ENCODE results near the gene ACSS1.

The ACSS1 gene

DNA sequence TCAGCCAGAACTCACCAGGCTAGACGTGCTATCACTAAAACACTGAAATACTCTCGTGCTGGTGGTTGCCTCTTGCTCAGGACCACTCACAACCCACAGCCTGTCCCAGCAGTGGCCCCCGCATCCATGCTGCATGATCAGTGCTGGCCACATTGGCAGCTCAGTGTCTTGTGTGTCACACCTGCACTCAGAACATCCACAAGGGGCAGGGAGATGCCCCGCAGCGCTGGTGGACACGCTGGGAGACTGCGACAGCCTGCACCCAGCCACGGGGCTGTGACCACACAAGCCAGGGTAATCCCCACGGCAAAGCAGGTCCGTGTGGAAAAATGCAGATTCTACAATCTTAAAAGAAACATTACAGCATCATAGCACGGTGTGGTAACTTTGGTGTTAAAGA, 41.5 kb downstream of the ACSS1 start:
- TF ChIP-seq, protein P1, sequence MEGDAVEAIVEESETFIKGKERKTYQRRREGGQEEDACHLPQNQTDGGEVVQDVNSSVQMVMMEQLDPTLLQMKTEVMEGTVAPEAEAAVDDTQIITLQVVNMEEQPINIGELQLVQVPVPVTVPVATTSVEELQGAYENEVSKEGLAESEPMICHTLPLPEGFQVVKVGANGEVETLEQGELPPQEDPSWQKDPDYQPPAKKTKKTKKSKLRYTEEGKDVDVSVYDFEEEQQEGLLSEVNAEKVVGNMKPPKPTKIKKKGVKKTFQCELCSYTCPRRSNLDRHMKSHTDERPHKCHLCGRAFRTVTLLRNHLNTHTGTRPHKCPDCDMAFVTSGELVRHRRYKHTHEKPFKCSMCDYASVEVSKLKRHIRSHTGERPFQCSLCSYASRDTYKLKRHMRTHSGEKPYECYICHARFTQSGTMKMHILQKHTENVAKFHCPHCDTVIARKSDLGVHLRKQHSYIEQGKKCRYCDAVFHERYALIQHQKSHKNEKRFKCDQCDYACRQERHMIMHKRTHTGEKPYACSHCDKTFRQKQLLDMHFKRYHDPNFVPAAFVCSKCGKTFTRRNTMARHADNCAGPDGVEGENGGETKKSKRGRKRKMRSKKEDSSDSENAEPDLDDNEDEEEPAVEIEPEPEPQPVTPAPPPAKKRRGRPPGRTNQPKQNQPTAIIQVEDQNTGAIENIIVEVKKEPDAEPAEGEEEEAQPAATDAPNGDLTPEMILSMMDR (IDR thresholded peaks at IDR 0.05; ENCODE audit: insufficient read depth, low read length, missing control alignments), result no peak
- DNase-seq (ENCODE audit: low read depth, low spot score), result no peak
- CTCF ChIA-PET, result interaction anchor here (1.3 kb wide), 1 partner anchor 22 kb away, joined by 5 read pairs; no protein-coding TSS in a partner anchor
- no peak overlapping the region for H3K4me3 ChIP-seq (ENCODE audit: low read depth, low read length)
- POLR2A ChIA-PET, result no interaction called here

DNA sequence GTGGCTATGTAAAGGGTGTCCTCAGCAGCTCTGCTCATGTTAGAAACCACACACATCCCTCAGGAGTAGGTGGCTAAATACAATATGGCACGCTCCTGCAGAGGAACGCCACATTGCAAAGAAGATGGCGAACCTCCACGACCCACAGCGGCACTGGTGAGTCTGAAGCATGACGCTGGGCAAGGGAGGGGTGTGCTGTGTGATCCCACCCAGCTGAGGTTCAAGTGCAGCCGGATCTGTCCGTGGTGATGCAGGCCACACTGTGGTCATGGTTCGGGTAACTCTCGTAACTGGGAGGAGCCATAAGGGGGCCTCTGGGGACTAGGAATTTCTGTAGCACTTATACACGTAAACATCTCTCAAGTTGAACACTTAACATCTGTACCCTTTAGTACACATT, 42.0 kb downstream of the ACSS1 start:
- DNase-seq (ENCODE audit: low read depth, low spot score), result no peak
- ChIA-PET POLR2A (no interaction called here), CTCF (interaction anchor here (1.3 kb wide), 1 partner anchor 22 kb away, joined by 5 read pairs; no protein-coding TSS in a partner anchor)
- TF ChIP-seq, protein P1 (IDR thresholded peaks at IDR 0.05; ENCODE audit: insufficient read depth, low read length, missing control alignments), result no peak
- no peak overlapping the region for H3K4me3 ChIP-seq (ENCODE audit: low read depth, low read length)

DNA sequence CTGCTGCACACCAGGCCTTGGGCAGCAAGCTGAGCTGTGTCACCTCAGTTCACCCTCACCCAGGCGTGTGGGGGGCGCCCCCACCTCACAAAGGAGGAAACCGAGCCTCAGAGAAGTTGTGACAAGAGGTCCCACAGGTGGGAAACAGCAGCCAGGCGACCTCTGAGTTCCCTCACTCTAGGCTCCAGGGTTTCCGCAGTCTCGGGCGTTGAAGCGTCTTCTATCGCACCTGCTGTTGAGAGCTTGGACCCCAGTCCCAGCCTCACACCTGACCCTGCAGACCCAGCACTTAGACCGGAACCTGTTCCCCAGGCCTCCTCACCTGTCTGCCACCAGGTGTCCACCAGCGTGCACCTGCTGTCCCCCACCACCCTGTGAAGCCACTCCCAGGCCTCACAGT, 43.1 kb downstream of the ACSS1 start:
- TF ChIP-seq, protein P1 (IDR thresholded peaks at IDR 0.05; ENCODE audit: insufficient read depth, low read length, missing control alignments), result no peak
- no peak for DNase-seq (ENCODE audit: low read depth, low spot score)
- no peak overlapping the region for H3K4me3 ChIP-seq (ENCODE audit: low read depth, low read length)
- ChIA-PET POLR2A (no interaction called here), CTCF (interaction anchor here (1.3 to 1.4 kb wide), 2 partner anchors 9 to 21 kb away, joined by 3 to 4 read pairs; no protein-coding TSS in a partner anchor)

DNA sequence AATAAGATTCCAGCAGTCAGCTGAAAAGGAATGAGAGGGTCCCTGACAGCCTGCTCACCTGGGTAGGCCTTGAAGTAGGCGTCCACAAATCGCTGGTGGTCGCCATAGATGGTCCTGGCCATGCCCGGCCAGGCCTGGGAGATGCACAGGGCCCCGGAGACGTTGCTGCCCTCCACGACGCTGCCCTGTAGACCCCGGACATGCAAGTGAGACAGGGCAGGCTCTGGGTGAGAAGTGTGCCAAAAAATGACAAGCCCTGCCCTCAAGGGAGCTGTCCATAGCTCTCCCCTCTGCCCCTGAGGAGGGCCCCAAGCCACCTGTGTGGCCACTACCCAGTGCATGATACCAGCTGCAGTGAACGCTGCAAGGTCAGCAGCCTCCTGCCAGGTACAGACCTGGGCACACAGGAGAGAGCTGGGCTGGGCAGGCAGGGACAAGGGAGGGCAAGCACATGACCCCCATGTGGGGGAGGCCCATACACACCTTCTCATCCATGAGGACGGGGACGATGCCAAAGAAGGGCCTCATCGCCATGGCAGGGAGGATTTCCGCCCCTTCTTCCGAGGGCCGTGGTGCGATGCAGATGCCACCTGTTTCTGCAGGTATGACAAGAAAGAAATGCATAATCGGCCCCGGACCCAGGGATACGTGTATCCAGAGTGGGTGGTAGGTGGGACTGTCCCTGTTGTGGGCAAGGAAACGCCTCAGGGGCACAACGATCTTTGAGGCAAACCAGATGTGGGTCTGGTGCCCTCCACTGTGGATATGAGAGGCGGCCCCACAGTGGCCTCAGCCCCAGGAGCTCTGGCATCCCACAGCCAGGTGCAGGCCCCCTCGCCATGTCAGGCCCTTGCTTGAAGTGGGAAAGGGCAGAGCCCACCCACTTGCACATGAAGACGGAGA, 44.2 kb downstream of the ACSS1 start:
- TF ChIP-seq, protein P1 (IDR thresholded peaks at IDR 0.05; ENCODE audit: insufficient read depth, low read length, missing control alignments), result no peak
- CTCF ChIA-PET, result interaction anchor here (1.3 to 1.4 kb wide), 2 partner anchors 10 to 20 kb away, joined by 3 to 4 read pairs; no protein-coding TSS in a partner anchor
- no peak for DNase-seq (ENCODE audit: low read depth, low spot score)
- POLR2A ChIA-PET, result no interaction called here
- no peak overlapping the region for H3K4me3 ChIP-seq (ENCODE audit: low read depth, low read length)

DNA sequence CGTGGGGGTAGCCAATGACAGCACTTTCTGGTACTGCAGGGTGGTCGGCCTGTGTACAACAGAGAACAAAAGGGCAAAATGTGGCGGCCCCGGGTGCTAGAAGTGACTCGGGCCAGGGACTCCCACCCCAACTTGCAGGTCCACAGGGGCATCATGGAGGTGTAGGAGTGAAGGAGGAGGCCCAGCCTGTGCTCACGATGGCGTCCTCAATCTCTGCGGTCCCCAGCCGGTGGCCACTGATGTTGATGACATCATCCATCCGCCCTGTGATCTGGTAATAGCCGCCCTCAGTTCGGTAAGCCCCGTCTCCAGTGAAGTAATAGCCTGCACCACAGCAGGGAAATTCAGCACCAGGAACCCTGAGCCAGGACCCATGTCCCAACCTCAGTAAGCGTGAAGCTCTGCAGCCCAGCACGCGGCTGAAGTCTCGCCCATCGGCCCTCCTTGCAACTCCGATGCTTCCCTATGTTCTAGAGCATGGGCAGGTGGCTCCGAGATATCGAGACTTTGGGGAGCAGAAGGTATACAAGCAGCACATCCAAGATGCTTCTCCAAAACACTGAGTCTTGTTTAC, 45.2 kb downstream of the ACSS1 start:
- CTCF ChIA-PET, result no interaction called here
- POLR2A ChIA-PET, result no interaction called here
- H3K4me3 ChIP-seq (ENCODE audit: low read depth, low read length), result no peak overlapping the region
- DNase-seq (ENCODE audit: low read depth, low spot score), result no peak
- TF ChIP-seq, protein P1 (IDR thresholded peaks at IDR 0.05; ENCODE audit: insufficient read depth, low read length, missing control alignments), result no peak

DNA sequence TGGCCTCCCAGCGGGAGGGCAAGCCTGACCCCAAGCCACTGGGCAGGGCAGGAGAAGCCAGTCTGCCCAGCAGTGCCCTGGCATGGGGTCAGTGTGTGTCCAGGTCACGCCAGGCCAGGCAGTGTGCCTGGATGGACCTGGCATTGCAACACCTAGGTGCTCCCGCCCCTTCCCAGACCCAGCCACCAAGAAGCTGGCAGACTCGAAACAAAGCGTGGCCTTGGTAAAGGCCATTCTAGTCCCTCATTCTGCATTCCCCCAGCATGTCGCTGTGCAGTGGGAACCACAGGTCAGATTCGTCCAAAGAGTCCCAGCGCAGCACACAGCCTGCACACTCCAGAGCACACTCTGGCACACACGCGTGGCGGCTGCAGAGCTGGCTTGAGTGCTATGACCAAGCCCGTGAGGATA, 46.1 kb downstream of the ACSS1 start:
- POLR2A ChIA-PET, result no interaction called here
- DNase-seq (ENCODE audit: low read depth, low spot score), result no peak
- TF ChIP-seq, protein P1 (IDR thresholded peaks at IDR 0.05; ENCODE audit: insufficient read depth, low read length, missing control alignments), result no peak
- CTCF ChIA-PET, result no interaction called here
- H3K4me3 ChIP-seq (ENCODE audit: low read depth, low read length), result no peak overlapping the region
